Activated CD4-positive, alpha-beta T cell treated with anti-CD3 and anti-CD28 coated beads for 24 hours (primary cell): ENCODE results near the gene TEDC1.

Experiments used
- DNase-seq, 2 donors: peaks; one replicate each; pipeline ENCODE4 v3.0.0-alpha.2; 2020; ENCODE audit warnings: low read depth in 2 of 2

Gene TEDC1

DNA sequence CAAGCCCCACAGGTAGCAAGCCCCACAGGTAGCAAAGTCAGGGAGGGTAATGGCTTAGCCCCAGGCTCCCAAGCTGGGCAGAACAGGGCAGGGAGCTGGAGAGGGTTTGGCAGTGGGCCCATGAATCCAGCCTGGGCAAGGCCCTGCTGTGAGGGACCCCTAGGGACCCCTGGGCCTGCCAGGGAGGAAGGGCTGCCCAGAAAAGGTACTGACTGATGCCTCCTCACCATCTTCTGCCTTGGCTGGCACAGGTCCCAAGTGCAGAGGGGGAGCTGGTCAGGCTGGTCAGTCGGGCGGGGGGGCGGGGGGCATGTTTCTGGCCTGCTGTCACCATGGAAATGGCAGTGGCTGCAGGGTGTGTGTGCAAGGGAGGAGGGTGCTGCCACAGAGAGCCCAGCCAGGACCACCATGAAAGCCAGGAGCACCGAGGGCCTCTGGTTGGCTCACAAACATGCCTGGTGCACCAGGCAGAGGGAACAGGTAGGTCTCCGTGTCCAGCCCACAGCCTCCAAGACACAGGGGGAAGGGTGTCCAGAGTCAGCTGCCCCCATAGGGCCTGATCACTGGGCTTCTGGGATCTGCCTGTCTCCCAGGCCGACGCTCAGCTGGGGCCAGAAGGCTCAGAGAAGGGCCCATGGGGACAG, 17.9 kb upstream of the TEDC1 start:
- no peak for DNase-seq

DNA sequence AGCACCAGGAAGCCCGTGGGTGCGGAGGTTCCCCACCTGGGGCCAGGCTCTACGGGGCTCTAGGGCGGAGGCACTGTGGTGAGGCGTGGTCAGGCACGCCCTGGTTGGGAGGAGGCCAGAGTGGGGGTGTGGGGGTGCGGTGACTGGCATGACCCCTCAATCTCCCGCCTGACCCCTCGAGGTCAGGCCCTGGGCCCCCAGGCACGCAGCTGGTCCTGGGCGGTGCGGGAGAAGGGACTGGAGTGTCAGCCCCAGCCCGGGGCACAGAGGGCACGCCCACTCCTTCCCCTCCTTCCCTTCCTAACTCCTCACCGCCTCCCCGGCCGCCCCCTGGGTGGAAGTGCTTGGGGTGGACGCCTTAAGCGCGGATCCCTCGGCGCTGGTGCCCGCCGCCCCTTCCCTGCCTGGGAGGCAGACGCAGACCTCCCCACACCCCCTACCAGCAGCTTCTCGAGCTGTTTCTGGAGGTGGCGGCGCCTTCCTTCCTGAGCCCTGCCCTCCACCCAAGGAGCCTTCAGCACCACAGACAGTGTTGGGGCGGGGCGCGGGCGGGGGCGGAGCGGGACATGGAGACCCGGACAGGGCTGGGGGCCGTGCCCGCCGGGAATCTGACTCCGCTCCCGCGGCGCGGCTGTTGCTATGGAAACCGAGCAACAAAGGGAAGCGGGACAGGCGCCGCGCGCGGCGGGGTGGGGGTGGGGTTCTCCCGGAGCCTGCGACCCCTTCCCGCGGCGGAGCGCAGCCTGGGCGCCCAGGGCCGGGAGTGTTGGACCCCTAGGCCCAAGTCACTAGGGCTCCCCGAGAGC, 17.2 kb upstream of the TEDC1 start:
- DNase-seq, result peak; percentile 38 to 54

DNA sequence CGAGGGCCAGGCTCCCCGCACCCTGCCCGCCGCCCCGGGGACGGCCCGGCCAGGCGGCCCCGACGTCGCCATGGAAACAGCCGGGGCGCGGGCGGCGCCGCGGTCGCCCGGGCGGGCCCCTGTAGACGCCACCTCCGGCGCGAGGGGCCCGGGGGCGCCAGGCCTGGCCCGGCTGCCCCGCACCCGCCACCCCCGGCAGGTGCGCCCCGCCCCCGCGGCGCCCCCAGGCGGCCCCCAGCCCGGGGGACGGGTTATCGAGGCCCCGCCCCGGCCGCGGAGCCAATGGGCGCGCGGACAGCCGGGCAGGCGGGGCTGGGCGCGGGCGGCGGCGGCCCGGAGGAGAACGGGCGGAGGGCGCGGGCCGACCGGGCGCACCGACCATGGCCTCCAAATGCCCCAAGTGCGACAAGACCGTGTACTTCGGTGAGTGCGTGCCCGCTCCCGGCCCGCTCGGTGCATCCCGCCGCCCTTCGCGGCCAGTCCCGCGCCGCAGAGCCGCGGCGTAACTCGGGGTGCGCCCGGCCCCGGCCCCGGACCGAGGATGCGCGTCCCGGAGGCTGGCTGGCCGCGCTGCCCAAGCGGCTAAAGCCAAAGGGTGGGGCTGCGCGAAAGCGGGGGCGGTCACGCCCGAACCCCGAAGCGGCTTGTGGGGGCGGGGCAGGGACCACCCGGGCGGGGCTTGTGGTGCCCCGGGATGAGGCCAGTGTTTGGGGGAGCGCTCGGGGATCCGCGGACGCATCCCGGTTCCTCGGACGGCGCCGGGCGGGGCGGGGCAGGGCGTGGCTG, 16.4 kb upstream of the TEDC1 start, which contains the start of gene CRIP2:
Gene CRIP2 (plus strand): TSS at position 339 of the 786 bp plus-strand sequence. CDS start 42 bp downstream, at position 381.
- DNase-seq, result no peak

DNA sequence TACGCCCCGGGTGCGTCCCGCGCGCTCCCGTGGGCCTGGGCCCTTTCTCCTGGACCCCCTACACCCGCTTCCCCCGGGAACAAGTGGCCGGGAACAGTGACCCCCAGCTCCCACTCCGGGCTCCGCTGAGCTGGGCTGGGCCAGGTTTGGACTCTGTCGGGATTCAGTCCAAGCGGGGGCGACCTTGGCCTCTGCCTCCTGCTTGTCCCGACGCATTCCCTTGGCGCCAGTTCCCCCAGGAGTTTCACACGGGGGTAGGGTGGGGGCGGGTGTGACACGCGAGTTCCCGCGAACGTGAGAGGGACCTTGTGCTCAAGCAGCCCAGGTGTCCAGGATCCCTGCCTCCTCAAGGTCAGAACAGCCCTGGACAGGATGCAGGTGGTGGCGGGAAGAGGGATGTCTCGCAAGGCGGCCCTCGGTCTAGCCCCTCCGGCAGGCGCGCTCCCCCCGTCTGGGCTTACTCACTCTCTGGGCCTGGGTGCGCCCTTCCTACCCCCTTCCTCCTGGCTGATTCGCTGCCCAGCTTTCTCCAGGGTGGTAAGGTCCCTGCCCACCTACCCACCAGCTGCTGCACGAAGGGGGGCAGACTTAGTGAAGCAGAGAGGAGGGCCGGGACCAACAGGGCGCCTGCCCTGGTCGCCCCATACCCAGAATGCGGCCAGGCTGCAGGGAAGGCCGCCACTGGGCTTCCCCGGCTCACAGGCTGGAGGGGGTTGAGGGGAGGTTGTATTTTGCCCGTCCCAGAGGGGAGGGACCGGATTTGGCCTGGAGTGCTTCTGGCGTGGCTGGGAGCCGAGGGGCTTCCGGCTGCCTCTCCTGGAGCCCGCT, 15.6 kb upstream of the TEDC1 start:
- DNase-seq, result no peak

DNA sequence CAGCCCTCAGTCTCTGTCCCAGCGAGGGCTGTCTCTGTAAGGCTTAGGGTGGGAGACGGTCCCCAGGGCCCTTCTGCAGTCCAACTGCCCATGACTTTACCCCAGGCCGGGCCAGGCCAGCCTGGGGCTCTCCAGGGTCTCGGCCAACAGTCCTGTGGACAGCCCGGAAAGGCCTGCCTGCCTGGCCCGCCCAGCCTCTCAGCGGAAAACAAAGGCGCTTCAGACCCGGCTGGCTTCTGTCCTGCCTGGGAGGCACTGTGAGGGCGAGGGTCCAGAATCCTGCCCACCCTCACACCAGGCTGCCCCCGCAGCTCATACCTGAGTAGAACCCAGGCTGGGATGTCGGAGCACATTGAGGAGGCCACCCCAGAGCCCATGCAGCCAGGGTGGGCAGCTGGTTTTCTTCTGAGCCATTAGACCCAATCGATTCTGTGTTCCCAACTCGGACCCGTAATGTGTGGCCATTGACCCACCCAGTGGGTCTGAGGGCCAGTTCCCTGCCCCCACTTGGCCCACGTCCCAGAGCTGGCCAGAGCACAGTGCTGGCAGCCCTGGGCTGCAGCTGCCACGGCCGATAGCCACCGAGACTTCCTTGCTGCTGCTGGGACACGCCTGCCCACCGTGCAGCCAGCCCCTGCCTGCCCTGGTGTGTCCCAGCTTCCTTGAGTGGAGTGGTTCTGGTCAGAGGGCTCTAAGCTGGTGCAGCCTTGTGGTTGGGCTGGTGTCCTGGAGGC, 14.8 kb upstream of the TEDC1 start:
- DNase-seq, result no peak

DNA sequence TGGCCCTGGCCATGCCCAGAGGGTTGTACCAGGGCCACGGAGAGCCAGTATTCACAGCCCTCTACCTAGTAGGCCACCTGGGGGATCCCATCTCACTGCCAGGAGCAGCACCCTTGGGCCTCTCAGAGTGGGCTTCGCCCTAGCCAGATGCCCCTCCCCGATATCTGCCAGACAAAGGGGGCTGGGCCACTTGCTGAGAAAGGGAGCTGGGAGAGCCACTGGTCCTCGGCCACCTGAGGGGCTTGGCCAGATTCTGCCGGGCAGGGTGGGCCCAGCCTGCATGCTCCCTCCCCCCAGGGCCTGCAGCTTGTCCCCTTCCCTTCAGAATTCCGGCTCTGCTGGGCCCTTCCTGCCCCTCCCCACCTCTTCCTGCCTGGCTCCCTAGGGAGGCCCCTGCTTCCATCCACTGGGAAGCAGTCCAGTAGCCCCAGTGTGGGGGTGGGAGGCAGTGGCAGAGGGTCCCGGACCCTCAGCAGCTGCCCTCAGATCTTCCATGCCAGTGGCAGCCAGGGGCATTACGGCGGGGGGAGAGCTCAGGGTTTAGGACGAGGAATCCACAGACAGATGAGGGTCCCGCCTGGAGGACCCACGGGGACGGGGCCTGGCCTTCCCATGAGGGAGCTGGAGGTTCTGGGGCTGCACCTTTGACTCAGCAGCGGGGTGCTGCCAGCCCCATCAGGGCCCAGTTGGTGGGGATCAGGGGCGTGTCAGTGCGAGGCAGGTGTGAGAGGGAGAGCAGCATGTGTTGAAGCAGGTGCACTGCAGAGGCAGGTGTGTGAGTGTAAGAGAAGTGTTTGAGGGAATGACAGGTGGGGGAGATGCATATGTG, 14.0 kb upstream of the TEDC1 start:
- DNase-seq, result no peak

DNA sequence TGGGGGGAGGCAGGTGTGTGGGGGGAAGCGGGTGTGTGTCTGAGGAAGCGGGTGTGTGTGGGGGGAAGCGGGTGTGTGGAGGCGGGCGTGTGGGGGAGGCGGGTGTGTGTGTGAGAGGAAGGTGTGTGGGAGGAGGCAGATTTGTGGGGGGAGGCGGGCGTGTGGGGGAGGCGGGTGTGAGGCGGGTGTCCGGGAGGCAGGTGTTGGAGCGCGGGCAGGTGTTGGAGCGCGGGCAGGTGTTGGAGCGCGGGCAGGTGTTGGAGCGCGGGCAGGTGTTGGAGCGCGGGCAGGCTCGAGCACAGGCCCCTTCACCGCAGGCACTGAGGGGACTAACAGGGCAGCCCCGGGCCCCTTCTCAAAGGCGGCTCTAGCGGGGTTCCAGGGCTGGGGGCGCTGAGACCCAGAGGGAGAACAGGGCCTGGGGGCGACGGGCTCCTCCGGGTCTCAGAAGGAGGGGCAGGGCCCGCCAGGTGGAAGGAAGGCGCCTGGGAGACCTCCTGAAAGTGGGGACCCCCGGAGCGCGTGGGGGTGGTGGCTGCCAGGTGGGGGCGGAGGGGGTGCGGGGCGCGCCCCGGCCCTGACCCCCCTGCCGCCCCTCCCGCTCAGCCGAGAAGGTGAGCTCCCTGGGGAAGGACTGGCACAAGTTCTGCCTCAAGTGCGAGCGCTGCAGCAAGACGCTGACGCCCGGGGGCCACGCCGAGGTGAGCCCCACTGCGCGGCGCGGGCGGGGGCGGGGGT, 13.2 kb upstream of the TEDC1 start:
- no peak for DNase-seq

DNA sequence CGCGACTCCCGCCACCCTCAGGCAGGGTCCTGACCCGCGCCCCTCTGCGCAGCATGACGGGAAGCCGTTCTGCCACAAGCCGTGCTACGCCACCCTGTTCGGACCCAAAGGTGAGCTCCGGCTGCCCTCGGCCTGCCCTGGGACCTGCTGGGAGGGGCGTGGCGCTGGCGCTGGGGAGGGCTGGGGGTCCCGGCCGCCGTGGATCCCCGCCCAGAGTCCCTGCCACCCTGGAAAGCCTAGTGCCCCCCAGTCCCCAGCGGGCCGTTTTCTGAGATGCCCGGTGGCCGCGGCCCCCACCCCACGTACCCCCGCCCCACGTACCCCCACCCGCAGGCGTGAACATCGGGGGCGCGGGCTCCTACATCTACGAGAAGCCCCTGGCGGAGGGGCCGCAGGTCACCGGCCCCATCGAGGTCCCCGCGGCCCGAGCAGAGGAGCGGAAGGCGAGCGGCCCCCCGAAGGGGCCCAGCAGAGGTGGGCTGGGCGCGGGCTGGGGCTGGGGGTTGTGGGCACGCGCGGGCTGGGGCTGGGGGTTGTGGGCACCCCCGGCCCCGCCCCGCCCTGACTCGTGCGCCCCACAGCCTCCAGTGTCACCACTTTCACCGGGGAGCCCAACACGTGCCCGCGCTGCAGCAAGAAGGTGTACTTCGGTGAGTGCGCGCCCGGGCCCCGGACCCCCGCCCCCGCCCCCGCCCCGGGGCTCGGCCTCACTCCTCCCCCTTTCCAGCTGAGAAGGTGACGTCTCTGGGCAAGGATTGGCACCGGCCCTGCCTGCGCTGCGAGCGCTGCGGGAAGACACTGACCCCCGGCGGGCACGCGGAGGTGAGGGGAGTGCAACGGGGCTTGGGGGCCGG, 12.4 kb upstream of the TEDC1 start:
- no peak for DNase-seq

DNA sequence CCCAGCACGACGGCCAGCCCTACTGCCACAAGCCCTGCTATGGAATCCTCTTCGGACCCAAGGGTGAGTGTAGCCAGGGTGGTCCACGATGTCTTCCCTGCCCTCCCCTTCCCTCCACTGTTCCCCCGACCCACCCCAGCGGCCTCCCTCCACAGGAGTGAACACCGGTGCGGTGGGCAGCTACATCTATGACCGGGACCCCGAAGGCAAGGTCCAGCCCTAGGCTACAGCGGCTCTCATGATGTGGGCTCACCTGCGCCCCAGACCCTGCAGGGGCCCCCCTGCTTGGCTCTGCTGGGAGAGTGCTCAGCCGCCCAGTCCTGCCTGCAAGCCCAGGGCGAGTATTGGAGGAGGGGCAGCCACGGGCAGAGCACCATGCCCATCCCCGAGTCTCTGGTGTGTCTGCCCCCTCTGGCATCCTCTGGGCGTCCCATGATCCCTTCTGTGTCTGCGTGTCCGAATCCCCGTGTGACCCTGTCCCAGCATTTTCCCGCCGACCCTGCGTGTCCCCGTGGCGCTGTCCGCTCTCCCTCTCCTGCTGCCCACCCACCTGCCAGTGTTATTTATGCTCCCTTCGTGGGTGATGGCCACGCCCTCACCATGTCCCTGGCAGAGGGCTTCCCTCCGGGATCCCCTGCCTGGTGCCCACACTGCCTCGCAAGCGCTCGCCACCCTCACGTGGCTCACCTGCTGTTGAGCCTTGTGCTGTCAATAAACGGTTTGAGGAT, 11.5 kb upstream of the TEDC1 start:
- DNase-seq, result no peak

DNA sequence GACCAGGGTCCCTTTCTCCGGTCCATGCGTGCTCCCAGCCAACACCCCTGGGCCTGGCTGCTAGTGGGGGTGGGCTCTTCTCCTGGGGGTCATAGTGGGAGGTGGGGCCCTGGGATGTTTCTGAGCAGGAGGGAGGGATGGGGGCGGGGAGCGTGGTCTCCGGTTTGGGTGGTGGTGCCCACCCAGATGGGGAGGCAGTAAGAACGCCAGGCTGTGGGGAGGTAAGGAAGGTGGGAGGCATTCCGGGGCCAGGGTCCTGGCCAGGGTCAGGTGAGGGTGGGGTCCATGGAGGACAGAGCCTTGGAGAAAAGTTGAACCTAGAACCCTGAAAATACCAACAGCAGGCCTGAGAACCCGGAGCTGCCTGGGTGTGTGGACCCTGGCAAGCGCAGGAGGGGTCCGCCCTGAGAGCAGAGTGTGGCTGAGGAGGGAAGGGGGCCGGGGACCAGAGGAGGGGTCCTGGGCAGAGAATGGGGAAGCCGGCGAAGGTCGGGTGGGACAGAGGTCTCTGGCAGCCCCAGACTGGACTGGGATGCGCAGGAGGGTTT, 10.8 kb upstream of the TEDC1 start:
- no peak for DNase-seq

DNA sequence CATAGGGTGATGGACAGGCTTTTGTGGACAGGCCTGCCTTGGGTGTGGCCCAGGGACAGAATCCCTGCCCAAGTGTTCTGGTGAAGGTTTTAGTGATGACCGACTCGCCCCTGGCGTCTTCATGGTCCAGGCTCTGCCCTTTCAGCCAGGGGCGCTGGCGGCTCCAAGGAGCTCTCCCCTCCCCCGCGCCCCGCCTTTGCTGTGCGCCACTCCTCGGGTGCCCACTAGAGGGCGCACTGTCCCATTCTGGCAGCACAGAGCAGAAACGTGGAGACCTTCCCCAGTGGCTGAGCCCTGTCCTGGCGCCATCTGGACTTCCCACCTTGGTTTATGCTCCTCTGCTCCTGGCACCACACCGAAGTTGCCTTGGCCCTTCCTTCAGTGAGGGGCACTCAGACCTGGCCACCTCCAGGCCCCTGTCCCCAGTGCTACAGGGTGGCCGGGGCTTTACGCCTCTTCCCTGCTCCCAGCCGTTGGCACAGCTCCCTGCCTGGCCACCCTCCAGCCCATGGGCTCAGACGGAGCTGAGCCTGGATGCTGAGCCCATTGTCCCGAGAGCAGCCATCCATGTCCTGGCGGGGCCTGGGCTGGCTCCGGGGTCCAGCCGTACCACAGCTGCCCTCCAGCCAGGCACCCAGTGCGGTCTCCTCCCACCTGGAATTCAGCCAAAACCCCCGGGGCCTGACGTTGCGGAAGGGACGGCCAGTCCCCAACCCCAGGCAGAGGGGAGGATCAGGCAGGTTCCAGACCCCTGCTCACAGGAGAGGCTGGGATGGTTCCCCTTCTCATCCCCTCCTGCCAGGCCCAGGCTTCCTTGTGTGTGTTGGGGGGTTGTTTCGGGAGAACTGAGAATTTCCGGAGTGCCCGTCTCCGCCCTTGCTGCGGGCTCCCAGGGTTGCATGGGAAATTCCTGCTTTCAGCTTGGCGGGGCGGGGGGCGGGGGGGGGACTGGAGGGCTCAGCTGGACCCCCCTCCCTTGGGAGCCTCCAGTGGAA, 9.9 kb upstream of the TEDC1 start:
- peak; percentile 85 to 88 for DNase-seq

DNA sequence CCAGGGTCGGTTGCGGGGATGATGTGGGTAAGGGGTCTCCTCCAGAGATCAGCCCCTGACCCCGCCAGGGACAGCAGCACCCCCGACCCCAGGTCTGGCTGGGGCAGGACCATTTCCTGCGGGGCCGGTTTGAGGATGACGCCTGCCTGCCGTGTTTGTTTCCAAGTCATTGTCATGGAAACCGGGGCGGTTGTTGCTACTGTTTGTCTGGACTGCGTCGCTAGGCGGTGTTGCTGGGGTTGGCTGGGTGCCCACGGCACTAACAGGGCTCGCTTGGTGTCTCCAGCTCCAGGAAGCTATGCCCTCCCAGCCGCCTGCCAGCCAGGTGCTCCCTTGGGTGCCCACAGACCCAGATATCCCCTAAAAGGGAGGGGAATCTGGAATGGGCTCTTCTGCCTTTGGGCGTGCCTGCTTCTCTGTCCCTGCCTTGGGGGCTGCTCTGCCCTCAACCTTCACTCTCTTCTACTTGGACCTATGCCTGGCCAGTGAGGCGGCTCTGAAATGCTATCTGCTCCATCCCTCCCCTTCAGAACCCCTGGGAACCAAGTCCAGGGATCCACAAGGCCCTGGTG, 9.1 kb upstream of the TEDC1 start:
- DNase-seq, result peak; percentile 83

DNA sequence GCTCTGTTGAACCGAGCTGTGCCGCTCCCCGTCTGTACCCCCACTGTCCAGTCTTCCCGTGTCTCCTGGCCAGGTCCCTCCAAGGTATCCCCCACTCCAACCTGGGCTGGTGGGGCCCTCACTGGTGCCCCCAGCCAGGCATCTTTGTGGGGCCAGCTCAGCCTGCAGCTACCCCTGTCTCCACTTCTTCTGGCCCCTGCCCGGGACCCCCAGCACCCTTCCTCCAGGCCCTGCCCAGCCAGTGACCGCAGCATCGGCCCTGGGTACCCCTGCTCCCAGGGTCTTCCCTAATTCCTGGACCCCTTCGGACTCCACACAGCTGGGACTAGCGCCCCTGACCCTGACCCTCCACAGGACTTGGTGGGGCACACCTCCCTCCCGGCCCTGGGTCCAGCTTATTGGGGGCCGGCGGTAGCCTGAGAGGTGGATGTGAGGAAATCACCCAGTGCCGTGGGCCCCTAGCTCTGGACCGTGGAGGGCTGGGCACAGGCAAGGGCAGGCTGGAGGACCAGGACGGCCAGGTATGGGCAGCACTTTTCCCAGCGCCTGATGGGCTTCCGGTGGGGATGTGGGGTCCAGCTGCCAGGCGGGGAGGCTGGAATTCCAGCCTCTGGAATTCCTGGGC, 8.4 kb upstream of the TEDC1 start:
- DNase-seq, result no peak

DNA sequence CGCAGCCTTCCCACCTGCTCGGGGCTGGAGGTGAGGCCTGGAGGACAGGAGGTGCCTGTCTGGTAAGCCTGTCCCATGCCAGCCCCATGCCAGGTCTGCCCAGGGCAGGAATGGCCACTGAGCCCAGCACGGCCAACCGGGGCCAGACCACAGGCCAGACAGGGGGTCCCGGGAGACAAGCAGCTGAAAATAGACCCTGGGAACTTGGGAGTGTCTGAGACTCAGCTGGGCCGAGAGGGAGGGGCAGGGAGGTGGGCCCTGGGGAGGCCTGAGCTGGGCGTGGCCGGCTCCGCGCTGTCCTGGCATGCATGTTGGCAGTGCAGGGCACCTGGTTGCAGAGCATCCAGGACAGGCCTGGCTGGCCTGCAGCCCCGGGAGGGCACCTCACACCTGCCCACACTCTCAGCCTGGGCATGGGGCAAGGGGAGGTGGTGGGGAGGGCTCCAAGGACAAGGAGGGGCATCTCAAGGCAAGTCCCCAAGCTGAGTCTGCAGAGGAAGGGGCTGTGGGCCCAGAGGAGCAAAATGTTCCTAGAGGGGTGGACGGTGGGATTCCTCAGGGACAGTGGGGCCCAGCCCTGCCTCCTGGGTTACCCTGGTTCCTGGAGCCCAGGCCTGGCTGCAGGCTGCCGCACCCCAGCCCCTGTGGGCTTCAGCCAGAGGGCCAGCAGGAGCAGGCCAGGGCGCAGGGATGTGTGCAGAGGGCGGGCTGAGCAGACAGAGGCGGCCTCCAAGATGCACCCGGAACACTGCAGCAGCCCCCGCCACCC, 7.6 kb upstream of the TEDC1 start:
- DNase-seq, result no peak
